Stimulated activated CD8-positive, alpha-beta memory T cell treated with anti-CD3 and anti-CD28 coated beads, Interleukin-2, amount 100 ng/mL, for 48 hours (primary cell): ENCODE measurements around the gene ENOX1.
"Not testable (repeated sequence)": the region's sequence is repeated elsewhere in the genome, so short reads cannot be mapped to it uniquely, and the experiment has no call there.

Source experiments
- DNase-seq, 2 donors: peaks; one replicate each; pipeline ENCODE4 v3.0.0-alpha.2; 2020; ENCODE audit warnings: low read depth in 2 of 2

ENOX1 gene

GRCh38 chr13:43205416-43205815, 581.4 kb downstream of the ENOX1 start:
- DNase-seq = no peak

GRCh38 chr13:43204591-43204990, 582.2 kb downstream of the ENOX1 start:
- DNase-seq = no peak

- no peak for DNase-seq
Measured at GRCh38 chr13:43203781-43204180, 583.0 kb downstream of the ENOX1 start.

DNA sequence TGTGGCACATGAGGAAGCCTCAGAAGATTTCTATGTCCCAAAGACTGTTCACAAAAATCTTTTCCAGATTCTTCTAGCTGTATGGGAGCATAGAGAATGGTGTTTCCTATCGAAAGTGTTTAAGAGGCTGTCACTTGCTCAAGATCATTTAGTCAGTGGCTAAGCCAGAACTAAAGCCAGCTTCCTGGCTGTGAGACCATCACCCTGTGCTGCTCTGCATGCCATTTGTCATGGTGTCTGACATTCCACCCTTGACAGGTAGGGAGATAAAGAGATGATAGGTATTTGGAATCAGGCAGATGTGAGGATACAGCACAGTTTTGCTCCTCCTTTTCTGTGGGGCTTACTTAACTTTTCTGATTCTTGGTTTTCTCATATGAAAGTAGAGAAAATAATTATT, 586.0 kb downstream of the ENOX1 start:
- DNase-seq = no peak

GRCh38 chr13:43200307-43200706, 586.5 kb downstream of the ENOX1 start:
- no peak for DNase-seq

DNA sequence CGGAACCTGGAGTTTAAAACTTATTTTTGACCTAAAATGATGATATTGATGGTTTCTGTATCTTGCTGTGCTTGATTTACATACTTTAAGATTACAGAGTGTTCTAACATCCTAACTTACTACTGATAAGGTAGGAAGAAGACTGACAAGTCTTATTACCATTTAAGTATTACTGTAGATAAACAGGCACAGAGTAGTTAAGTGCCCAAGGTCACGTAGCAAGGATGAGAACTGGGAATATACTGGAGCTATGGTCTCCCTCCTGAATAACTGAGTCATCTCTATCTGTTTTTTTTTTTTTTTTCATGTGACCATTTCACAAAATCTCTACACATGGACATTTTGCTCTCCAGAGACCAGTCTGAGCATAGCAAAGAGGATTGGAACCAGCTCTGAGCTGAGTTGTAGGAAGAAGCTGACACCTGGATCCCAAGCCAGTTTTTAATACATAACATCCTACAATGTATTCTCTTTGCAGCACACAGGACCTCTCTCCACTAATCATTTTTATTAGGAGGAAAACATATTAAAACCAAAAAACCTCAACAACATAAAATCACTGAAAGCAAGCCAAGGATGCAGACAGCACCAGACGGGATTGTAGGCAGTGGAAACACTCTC, 589.9 kb downstream of the ENOX1 start:
- no peak for DNase-seq

- DNase-seq = no peak
Measured at GRCh38 chr13:43196086-43196621, 590.6 kb downstream of the ENOX1 start.

DNA sequence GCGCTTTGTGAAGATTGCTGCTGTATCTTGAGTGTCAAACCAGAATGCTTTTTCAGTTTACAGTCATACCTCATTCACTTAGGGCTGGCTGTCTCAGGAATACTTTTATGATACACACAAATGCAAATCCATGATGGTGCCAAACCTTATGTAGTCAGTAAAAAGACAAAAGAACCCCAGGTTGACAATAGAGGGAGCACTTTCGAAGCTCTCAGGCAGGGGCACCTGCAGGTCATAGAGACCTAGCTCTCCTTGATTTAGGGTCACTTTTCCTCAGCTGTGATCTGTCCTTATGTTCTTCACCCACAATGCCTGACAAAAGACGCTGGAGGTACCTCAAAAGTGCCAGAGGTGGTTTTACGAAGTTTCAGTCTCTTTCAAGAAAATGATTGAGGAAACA, 591.2 kb downstream of the ENOX1 start:
- DNase-seq = no peak

GRCh38 chr13:43195112-43195511, 591.7 kb downstream of the ENOX1 start:
- DNase-seq = no peak

DNA sequence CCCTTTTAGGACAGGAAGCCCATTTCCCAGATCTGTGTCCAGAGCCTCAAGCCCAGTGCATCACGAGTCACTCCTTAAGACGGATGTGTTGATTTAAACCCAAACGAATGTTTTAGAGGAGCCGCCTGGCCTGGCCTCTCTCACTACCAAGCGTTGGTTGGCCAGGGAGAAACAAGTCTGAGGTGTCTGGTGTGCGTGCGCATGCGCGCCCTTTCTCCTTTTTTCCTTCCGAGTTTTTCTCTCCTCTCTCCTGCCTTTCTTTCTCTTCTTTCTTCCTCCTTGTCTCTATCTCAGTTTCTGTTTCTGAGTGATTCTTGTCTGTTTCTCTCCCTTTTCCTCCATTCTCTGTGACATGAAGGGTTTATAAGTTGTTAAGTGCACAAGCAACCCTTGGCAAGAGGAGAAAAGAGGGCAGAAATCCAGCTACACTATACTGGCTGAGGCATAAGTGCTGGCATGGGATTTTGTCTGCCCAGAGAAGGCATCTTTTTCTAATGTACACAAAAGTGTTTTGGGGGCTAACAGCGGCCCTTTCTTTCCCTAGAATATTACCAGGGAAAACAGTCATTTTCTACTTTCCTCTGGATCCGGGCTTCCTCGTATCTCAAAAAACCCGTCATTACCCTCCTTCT, 592.9 kb downstream of the ENOX1 start:
- no peak for DNase-seq

DNA sequence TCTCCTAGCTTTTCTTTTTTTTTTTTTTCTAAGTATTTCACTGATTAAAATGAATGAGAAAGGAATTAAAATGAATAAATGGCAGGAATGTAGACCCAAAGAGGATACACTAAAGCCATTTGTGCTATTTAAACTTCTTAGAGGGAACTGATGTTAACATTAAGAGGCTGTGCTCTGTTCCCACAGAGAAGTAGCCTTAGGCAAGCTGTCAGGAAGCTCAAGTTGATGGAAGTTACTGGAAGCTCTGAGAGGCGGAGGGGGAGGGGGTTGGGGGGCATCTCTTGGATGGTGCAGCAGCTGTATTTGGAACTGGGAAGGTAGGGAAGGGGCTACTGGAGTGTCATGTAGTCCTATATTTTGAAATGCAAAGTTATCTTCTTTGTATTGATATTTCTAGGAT, 595.2 kb downstream of the ENOX1 start:
- no peak for DNase-seq

- no peak for DNase-seq
Measured at GRCh38 chr13:43185226-43185625, 601.5 kb downstream of the ENOX1 start.

DNA sequence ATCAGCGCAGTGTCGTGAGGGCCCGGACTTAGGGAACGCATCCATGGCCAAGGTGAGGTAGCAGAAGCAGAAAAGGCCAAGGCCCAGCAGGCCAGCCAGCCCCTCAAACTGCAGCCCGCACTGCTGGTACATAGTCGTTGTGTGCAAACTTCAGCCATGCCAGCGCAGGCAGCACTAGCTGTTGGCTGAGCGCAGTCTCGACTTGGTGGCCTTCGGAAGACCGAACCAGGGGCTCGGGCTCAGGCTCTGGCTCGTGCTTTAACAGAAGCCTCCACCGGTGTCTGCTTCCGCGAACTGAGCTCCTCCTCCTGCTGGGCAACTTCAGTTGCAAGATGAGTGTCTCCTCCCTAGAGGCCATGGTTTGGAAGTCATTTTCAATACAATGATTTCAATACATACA, 605.9 kb downstream of the ENOX1 start:
- no peak for DNase-seq

GRCh38 chr13:43180036-43180660, 606.6 kb downstream of the ENOX1 start:
- no peak for DNase-seq

GRCh38 chr13:43171489-43171888, 615.3 kb downstream of the ENOX1 start:
- no peak for DNase-seq

GRCh38 chr13:43170506-43170905, 616.3 kb downstream of the ENOX1 start:
- no peak for DNase-seq

- not testable (repeated sequence) for DNase-seq
Measured at GRCh38 chr13:43168434-43168833, 618.3 kb downstream of the ENOX1 start.

GRCh38 chr13:43167731-43168130, 619.0 kb downstream of the ENOX1 start:
- no peak for DNase-seq

GRCh38 chr13:43166644-43167457, 619.9 kb downstream of the ENOX1 start:
- DNase-seq = no peak
